Activated effector memory CD4-positive, alpha-beta T cell treated with anti-CD3 and anti-CD28 coated beads, Interleukin-2, amount 50 U/mL, for 16 hours (primary cell): ENCODE measurements around the gene ZNF385C.

ENCODE experiments used
- DNase-seq: peaks from one replicate; pipeline ENCODE4 v3.0.0-alpha.2; 2020

Gene ZNF385C

GRCh38 chr17:42106009-42106408, 7.7 kb upstream of the ZNF385C start:
- DNase-seq, result no peak

- DNase-seq, result no peak
Observed at GRCh38 chr17:42104264-42104663, 6.0 kb upstream of the ZNF385C start.

- DNase-seq, result no peak
Observed at GRCh38 chr17:42103221-42103954, 5.1 kb upstream of the ZNF385C start.

DNA sequence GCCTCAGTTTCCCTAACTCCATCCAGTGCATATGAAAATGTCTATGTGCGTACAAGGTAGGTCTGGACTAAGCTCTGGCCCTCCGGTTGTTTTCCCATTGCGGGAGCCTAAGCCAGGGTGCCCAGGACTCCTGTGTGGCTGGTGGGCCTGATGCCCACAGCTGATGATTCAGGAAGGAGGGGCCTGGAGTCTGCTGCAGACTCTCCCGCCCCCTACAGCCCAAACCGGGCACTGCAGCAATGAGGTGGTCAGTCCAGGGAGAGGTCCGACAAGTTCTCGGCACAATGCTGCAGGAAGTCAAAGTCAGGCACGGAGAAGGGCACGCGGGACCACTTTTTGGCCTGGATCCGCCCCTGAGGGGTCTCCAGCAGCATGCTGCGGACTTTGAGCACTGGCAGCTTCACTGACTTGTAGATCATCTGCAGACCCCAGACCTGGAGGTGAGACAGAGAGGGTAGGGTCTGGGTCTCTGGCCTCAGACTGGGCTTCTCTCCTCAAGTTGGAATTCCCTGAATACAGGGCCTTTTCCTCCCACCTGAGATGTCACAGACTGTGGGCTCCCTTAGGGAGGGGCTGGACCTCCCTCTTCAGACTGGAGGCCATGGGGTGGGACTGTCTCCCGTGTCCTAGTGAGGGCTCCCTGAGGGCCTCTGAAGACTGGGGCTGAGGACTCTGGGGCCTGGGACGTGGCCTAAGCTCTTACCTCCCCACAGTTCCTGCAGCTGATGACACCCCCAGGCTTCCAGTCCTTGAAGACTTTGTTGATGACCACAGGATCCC, 3.4 kb upstream of the ZNF385C start:
- peak; percentile 87 for DNase-seq

DNA sequence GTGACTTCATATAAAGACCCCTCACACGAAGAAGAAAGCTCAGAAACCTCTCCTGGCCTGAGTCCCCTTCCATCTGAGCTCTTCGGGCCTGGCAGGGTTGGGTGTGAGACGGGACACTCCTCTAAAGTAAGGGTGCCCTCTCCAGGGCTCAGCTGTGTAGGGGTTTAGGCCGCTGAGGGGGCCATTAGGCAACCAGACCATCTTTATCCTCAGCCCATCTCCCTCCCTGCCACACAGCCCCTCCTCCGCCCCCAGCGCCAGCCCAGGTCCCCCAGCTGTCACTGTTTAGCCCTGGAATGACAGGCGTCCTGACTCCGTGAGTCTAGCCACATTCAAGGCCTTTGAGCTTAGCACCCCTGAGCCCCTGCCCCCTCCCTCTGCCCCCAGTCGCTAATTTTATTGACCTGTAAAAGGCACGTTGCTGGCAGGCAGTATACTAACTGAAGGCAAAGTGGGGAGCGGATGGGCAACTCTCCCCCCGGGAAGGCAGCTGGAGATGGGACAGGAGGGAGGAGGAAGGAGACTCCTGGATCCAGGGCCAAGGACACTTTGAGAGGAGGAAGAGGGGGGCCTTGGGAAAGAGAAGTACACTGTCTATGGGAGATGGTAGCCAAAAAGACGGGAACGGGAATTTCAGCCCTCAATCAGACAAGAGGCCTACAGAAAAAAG, 592 bp upstream of the ZNF385C start:
- no peak for DNase-seq

DNA sequence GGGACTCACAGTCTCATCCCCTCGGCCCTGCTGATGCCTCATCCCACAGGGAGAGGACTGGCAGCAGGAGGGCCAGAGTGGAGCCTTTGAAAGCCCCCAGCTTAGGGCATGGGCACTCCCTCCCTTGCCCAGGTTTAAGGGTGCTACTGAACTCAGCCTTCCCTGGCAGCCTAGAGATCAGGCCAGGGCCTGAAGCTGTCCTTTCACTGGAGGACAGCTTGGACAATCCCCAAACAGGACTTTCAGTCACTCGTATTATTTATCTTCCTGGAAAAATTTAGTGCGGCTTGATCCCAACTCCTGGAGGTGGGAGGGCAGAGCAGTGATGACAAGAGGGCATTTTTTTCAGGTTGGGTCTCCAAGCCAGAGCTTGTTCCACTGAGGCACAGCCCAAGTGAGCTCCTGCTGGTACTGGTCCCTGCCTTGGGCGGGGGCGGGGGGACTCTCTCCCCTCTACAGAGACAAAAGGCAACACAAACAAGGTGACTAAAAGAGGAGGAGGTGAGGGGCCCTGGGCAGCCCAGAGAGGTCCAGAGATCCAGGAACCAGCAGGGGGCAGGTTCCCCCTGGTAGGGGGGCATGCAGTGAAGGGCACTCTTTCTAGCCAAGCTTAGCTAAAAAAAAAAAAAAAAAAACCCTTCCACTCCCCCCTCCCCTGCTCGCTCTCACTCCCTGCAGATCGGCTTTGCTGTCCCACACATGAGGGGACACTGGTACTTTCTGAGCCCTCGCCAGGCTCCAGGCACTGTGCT, 1.7 kb downstream of the ZNF385C start:
- DNase-seq, result no peak

DNA sequence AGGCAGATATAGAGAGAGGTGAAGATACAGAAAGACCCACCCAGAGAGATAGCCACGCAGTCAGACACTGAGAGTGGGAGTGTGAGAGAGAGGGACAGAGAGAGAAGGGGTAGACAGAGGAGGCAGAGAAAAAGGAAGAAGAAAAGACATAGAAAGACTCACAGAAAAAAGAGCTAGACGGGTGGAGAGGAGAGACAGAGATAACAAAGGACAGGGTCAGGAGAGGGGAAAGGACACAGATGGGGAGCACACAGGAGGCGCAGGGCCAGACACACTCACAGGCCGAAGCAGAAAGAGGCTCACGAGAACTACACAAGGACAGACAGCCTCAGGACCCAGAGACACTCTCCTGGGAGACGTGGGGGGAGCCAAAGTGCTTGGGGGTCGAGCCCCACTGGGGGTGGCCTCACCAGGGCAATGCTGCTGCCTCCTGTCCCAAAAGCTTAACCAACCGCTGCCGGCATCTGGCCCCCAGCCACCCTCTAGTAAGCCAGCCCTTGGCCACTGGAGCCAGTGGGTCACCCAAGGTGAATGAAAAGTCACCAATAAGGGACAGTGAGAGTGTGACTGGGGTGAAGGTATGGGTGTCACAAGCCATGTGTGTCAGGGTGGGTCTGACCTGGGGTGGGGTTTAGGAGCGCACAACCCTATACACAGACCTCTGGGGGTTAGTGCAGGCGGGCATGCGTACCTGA, 3.8 kb downstream of the ZNF385C start:
- DNase-seq, result no peak

GRCh38 chr17:42092939-42093338, 5.3 kb downstream of the ZNF385C start:
- DNase-seq, result no peak

DNA sequence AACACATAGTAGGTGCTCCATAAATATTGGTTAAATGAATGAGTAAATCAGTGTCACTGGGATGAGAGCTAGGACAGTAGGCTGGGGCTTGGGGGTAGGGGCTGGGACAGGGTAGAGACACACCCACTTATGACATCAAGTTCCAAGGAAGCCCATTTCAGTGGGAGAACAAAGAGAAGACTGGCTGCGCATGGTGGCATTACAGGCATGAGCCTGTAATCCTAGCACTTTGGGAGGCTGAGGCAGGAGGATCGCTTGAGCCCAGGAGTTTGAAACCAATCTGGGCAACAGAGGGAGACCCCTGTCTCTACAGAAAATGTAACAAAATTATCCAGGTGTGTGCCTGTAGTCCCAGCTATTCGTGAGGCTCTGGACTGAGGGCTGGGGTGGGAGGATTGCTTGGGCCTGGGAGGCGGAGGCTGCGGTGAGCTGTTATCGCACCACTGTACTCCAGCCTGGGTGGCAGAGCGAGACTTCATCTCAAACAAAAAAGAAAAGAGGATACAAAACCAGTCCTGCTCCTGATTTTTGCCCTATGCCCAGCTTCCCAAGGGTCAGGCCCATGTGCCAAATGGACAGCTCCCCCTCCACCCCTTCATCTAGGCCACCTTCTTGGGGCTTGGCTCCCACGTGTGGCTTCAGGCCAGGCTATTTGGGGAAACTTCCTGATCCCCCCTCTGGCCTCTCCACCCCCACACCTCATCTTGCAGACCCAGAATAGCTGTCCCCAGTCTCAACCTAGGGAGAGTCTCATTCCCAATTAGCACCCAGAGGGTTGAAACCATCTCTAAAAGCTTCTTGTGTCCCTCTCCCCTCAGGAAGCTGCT, 7.1 kb downstream of the ZNF385C start:
- DNase-seq, result no peak

- no peak for DNase-seq
Observed at GRCh38 chr17:42088736-42089135, 9.5 kb downstream of the ZNF385C start.

- DNase-seq, result no peak
Observed at GRCh38 chr17:42087736-42088705, 10.3 kb downstream of the ZNF385C start.

GRCh38 chr17:42087042-42087701, 11.1 kb downstream of the ZNF385C start:
- DNase-seq, result no peak

GRCh38 chr17:42081516-42082129, 16.6 kb downstream of the ZNF385C start:
- no peak for DNase-seq

DNA sequence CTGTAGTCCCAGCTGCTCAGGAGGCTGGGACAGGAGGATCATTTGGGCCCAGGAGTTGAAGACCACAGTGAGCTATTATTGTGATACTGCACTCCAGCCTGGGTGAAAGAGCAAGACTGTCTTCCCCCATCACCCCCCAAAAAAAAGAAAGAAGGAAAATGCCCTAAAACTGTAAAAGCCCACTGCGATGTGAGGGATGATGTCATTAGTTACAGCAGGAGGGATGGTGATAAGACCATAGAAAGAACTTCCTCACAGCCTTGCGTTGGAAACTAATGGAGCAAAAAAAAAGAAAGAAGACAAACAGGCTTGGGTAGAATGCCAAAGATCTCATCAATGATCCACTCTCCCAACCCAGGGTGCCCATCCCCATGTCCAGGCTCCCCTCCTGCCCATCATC, 18.7 kb downstream of the ZNF385C start:
- DNase-seq, result no peak

GRCh38 chr17:42078396-42079043, 19.8 kb downstream of the ZNF385C start:
- no peak for DNase-seq

- DNase-seq, result no peak
Observed at GRCh38 chr17:42077755-42078154, 20.5 kb downstream of the ZNF385C start.

DNA sequence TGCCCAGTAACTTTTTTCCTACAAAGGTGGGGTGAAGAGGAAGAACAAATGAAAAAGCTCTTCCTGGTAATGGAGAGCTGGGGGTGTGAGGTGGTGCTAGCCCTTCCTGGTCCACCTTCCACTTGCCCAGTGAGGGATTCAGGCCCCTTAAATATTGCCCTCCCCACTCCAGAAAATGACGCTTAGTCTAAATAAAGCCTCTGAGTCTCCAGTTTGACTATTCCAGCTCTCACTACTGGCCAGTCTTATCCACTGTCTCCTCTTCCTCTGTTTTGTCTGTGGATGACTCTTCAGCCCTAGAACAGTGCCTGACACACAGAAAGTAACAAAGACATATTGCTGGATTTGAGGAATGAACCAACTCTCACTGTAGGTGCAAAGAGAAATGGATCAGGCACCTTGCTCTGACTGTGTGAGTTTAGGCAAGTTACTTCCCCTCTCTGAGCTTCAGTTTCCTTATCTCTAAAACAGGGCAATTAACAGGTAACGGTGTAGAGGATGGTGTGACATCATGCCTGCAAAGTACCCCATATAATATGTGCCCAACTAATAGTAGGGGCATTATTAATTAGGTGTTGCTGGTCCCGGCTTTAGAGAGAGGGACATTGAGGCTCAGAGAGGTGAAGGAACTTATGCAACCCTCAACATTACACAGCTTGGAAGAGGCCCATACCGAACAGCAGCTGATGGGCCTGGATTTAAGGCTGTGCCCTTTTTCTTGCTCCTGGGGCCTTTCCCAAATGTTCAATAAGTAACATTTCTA, 21.3 kb downstream of the ZNF385C start:
- DNase-seq, result no peak

GRCh38 chr17:42075789-42076188, 22.5 kb downstream of the ZNF385C start:
- no peak for DNase-seq
